ENCODE data around the gene LRRN2. TPM values are rescaled to one million over a fixed set of nuclear protein-coding genes. Genes with fewer than 3 reads are reported as not detected.
A peak's percentile ranks its signal among the peaks of the same experiment; 100 is the strongest.

LRRN2 gene
- total and polyA plus RNA-seq, 4 donors = 0.97 to 4.4 (median 1.2) TPM

GRCh38 chr1:204578867-204579664 is 106.5 kb downstream of the LRRN2 start:
- Histone ChIP-seq H3K9me3 (ENCODE audit: control insufficient read depth in 4 of 4, insufficient read depth in 3 of 4, low read length in 3 of 4) (no peaks in the 10 kb centered on the region), H3K36me3 (ENCODE audit: control insufficient read depth in 4 of 4, insufficient read depth in 4 of 4, low read length in 4 of 4) (peaks cover 0 to 1% (median 0%) of the 10 kb centered on the region in 4 donors), H3K4me3 (no peak overlapping the region), H3K27ac (ENCODE audit: low read depth in 1 of 2, low read length in 1 of 2) (no peak overlapping the region), H3K27me3 (ENCODE audit: control insufficient read depth in 3 of 3, insufficient read depth in 3 of 3, low read length in 2 of 3) (no peaks in the 10 kb centered on the region), H3K4me1 (ENCODE audit: control insufficient read depth in 5 of 5, insufficient read depth in 5 of 5, low read length in 5 of 5) (peaks cover 0 to 9% (median 2%) of the 10 kb centered on the region in 5 donors), H3K9ac (ENCODE audit: insufficient read depth in 1 of 2, low read length in 2 of 2) (peak overlapping the region in 1 of 2 donors; percentile 30)
- TF ChIP-seq, protein P1, sequence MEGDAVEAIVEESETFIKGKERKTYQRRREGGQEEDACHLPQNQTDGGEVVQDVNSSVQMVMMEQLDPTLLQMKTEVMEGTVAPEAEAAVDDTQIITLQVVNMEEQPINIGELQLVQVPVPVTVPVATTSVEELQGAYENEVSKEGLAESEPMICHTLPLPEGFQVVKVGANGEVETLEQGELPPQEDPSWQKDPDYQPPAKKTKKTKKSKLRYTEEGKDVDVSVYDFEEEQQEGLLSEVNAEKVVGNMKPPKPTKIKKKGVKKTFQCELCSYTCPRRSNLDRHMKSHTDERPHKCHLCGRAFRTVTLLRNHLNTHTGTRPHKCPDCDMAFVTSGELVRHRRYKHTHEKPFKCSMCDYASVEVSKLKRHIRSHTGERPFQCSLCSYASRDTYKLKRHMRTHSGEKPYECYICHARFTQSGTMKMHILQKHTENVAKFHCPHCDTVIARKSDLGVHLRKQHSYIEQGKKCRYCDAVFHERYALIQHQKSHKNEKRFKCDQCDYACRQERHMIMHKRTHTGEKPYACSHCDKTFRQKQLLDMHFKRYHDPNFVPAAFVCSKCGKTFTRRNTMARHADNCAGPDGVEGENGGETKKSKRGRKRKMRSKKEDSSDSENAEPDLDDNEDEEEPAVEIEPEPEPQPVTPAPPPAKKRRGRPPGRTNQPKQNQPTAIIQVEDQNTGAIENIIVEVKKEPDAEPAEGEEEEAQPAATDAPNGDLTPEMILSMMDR (IDR thresholded peaks at IDR 0.05; ENCODE audit: control extremely low read depth, extremely low read depth) = no peak
- 57 to 71% methylated on average over 18 of the region's 18 CpGs for WGBS, 2 donors
- ATAC-seq (ENCODE audit: insufficient read depth, low FRiP score) (no peak), DNase-seq (peak in 1 of 3 donors; percentile 50)

- DNase-seq (no peak), ATAC-seq (ENCODE audit: insufficient read depth, low FRiP score) (no peak)
- Histone ChIP-seq H3K36me3 (ENCODE audit: control insufficient read depth in 4 of 4, insufficient read depth in 4 of 4, low read length in 4 of 4) (peaks cover 0 to 5% (median 0%) of the 10 kb centered on the region in 4 donors), H3K4me1 (ENCODE audit: control insufficient read depth in 5 of 5, insufficient read depth in 5 of 5, low read length in 5 of 5) (peaks cover 0 to 11% (median 2%) of the 10 kb centered on the region in 5 donors), H3K27ac (ENCODE audit: low read depth in 1 of 2, low read length in 1 of 2) (no peak overlapping the region), H3K4me3 (no peak overlapping the region), H3K9ac (ENCODE audit: insufficient read depth in 1 of 2, low read length in 2 of 2) (no peak overlapping the region), H3K9me3 (ENCODE audit: control insufficient read depth in 4 of 4, insufficient read depth in 3 of 4, low read length in 3 of 4) (no peaks in the 10 kb centered on the region), H3K27me3 (ENCODE audit: control insufficient read depth in 3 of 3, insufficient read depth in 3 of 3, low read length in 2 of 3) (no peaks in the 10 kb centered on the region)
- TF ChIP-seq, protein P1 (IDR thresholded peaks at IDR 0.05; ENCODE audit: control extremely low read depth, extremely low read depth) = no peak
- WGBS, 2 donors = 93 to 96% methylated on average over 10 of the region's 10 CpGs
These were observed 107.6 kb downstream of the LRRN2 start for GRCh38 chr1:204577794-204578478.

DNA sequence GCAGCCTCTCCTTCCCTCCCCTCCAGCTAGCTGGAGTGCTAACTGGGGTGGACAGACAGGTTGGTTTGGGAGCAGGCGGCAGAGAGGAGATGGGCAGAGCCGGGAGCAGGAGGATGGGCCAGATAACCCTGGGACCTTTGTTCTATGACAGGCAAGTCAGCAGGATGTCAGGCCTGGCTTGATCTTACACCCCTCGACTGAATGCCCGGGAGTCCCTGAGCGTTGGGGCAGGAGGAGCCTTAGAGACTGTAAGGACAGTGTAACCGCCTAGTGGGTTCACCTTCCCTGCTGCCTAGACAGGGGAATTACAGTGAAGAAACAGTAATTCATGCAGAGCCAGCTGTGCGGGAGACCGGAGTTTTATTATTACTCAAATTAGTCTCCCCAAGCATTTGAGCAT is 109.1 kb downstream of the LRRN2 start:
- WGBS, 2 donors = 86 to 92% methylated on average over 8 of the region's 8 CpGs

More for the DNA sequence above, 109.1 kb downstream of the LRRN2 start:
- ATAC-seq (ENCODE audit: insufficient read depth, low FRiP score) (no peak), DNase-seq (no peak)
- Histone ChIP-seq H3K36me3 (ENCODE audit: control insufficient read depth in 4 of 4, insufficient read depth in 4 of 4, low read length in 4 of 4) (peaks cover 0 to 5% (median 0%) of the 10 kb centered on the region in 4 donors), H3K9me3 (ENCODE audit: control insufficient read depth in 4 of 4, insufficient read depth in 3 of 4, low read length in 3 of 4) (no peaks in the 10 kb centered on the region), H3K9ac (ENCODE audit: insufficient read depth in 1 of 2, low read length in 2 of 2) (no peak overlapping the region), H3K27me3 (ENCODE audit: control insufficient read depth in 3 of 3, insufficient read depth in 3 of 3, low read length in 2 of 3) (no peaks in the 10 kb centered on the region), H3K4me1 (ENCODE audit: control insufficient read depth in 5 of 5, insufficient read depth in 5 of 5, low read length in 5 of 5) (peaks cover 0 to 11% (median 2%) of the 10 kb centered on the region in 5 donors), H3K27ac (ENCODE audit: low read depth in 1 of 2, low read length in 1 of 2) (no peak overlapping the region), H3K4me3 (no peak overlapping the region)
- TF ChIP-seq, protein P1 (IDR thresholded peaks at IDR 0.05; ENCODE audit: control extremely low read depth, extremely low read depth) = no peak
